HL-60/S4 treated with retinoic acid at 250 ng/mL for 4 days and 3 days (cell line): Measurements from ENCODE around the gene STPG1.

Experiments
- in situ Hi-C: fragments of 300-500 bp; cut with MboI; formaldehyde crosslinking; loops from 2 replicates; pipeline ENCODE4 v1.7.0; 2022; ENCODE audit warnings: low sequenced_read_pairs

STPG1 gene

GRCh38 chr1:24374891-24375786 is 38.4 kb downstream of the STPG1 start:
- in situ Hi-C loops, result no loop called here

GRCh38 chr1:24373710-24374109 is 39.9 kb downstream of the STPG1 start:
- in situ Hi-C loops, result no loop called here

GRCh38 chr1:24373044-24373443 is 40.5 kb downstream of the STPG1 start:
- in situ Hi-C loops, result no loop called here

GRCh38 chr1:24369801-24370200 is 43.8 kb downstream of the STPG1 start:
- in situ Hi-C loops, result no loop called here

DNA sequence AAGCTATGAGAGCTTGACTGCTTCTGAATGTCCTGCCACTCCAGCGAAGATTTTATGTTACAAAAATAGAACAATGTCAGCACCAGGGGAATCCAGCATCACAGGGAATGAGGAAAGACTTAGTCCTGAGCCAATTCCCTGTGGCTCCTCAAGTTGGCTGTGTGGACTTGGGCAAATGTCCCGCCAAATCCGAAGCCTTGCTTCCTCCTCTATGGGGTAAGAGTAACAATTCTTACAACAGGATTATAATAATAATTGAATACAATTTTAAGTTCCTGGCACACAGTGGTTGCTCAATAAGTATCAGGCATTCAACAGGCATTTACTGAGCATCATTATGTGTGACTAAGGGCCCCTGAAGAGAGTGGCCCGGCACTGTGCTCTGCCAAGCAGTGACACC is 44.4 kb downstream of the STPG1 start:
- in situ Hi-C loops, result no loop called here

- in situ Hi-C loops, result no loop called here
These were observed 46.9 kb downstream of the STPG1 start for GRCh38 chr1:24366707-24367106.

DNA sequence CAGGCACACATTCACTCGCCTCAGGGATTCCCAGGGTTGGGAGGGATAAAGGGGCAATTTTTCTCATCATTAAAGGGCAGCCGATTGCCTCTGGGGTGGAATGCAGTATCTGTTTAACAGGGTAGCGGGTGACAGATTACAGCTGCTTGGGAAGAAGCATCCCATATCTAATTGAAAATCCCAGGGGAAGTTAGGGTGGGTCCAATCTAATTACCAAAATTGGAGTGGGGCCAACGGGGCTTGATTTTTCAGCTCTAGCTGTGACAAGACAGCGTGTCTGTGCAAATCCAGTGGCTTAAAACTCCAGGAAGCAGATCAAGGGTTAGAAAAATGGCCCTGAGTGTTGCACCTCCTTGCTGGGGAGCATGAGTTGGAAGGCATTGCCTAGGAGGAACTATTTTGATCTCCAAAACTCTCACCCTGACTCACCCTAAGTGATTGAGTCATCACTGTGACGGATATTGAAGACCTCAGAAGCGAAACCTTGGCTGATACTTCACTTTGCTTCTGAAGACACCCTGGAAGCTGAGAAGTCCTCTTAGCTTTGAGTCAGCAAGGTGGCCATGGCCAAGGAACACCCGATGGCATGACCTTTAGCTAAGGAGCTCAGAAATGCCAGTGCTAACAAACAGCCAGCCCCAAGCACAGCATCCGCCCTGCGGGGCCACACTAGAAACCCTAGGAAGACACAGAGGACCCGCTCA is 48.5 kb downstream of the STPG1 start:
- in situ Hi-C loops, result no loop called here

DNA sequence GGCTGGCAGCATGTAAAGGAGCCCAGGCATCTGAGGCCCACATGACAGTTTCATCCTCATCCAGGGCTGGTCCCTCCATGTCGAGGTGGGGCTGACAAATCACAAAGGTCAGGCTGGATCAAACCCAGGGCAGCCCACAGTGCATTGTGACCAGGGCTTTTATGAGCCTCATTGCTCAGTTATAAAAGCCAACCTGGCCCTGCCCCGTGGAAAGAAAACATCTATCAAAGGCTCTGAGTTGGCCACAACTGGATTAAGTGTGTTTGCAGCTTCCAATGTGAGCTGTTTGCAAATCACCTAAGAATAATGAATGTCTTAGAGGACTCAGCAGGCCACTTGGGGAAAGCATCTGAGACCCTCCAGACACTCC is 49.0 kb downstream of the STPG1 start:
- in situ Hi-C loops, result no loop called here

GRCh38 chr1:24363994-24364393 is 49.6 kb downstream of the STPG1 start:
- in situ Hi-C loops, result no loop called here

- in situ Hi-C loops, result no loop called here
These were observed 50.5 kb downstream of the STPG1 start for GRCh38 chr1:24362982-24363614.

GRCh38 chr1:24362396-24362795 is 51.2 kb downstream of the STPG1 start:
- in situ Hi-C loops, result no loop called here

- in situ Hi-C loops, result no loop called here
These were observed 51.8 kb downstream of the STPG1 start for GRCh38 chr1:24361811-24362210.

- in situ Hi-C loops, result no loop called here
These were observed 52.9 kb downstream of the STPG1 start for GRCh38 chr1:24360681-24361080.

DNA sequence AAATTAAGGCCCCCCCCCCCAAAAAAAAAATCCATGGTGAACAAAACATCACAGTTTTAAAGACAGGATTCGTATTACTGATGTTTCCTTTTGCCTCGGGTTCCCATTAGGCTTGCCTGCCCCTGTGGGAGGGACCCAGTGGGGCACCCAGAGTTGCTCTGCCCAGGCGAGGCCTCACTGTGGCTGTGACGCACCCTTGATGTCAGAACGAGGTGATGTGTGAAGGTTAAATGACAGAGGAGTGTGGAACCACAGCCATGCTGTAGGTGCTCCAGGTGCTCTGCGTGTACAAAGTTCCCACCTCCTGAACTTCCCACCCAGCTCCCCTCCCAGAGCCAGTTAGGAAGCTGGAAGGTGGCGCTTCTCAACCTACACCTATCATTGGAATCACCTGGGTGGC is 56.5 kb downstream of the STPG1 start:
- in situ Hi-C loops, result no loop called here

DNA sequence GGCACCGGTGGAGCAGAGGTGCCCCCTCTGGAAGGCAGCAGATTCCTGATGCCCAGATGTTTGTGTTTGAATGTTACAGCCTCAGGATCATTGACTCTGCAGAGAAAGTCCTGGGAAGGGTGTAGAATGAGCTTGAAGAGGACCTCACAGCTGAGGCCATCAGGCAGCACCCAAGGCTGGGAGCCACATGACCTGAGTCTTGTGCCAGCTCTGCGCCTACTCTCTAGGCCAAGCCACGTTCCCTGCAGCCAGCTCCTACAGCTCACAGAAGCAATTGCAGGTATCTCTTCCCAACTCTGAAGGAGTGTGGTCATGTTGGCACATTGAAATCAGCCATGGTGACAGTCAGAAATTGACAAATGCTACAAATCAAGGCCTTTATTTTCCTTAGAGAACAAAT is 58.1 kb downstream of the STPG1 start:
- in situ Hi-C loops, result no loop called here

DNA sequence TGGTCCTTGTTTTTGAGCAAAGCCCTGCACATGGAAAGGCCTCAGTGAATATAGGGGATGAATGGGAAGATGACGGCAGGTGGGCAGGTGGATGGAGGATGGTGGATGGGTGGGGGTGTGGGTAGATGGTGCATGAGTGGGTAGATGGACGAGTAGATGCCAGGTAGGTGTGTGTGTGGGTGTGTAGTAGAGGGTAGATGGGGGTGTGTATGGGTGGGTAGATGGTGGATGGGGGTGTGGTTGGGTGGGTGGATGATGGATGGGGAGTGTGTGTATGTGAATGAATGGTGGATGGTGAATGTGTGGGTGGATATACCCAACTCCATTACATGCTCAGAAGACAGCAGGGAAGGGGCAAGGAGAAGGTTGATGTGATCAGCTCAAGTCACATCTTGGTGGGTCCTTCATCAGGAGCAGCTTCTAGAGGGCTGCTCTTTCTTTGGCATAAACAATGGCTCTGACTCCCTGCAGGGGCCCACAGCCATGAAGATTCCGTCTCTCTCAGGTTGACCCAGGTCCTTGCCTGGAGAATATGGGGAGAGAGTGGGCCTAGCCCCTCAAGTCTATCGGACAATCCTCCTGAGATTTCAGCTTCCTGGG is 60.2 kb downstream of the STPG1 start:
- in situ Hi-C loops, result no loop called here

DNA sequence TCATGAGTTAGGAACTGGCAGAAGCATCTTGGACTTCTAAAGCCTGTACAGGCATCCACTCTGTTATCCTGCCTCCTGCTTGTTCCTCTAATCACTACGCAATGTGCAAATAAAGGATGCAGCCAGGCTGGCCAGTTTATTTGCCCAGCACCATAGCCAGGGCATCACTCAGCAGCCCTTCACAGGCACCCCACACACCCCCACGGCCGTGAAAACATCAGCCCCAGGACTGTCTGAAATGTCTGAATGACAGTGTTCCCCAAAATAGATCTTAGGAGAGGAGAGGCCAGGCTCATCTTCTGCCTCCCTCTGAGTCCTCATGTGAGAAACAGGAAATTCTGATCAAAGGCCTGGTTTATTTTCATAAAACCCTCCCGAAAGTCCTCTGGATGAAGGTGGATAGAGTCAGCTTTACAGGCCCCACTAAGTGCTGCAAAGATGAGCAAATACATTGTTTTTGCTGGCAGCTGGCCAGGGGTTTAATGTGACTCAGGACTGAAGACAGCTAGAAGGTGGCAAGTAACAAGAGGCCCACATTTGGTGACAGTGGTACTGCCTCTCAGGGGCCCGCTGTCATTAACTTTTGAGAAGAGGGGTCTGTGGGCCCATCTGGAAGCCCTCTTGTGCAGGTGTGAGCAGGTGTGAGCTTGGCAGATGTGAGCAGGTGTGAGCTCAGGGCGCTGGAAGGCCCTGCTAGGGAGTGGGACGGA is 61.5 kb downstream of the STPG1 start:
- in situ Hi-C loops, result no loop called here

- in situ Hi-C loops, result no loop called here
These were observed 62.3 kb downstream of the STPG1 start for GRCh38 chr1:24351247-24351646.

DNA sequence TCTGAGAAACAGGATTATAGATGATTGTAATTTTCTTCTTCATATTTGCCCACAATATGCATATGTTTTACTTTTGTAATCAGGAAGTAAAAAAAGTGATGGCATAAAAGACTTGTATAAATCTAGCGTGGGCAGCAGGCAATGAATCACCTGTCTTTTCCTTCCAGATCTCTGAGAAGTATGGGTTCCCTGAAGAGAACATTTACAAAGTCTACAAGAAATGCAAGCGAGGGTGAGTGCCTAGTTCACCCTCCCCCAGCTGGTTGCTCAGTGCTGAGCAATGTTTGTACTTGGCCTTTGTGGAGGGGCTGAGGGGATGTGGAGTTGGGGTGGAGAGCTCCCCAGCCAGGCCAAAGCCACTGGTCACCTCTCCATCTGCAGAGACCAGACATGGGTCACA is 63.7 kb downstream of the STPG1 start:
- in situ Hi-C loops, result no loop called here

- in situ Hi-C loops, result no loop called here
These were observed 65.4 kb downstream of the STPG1 start for GRCh38 chr1:24348196-24348595.
